ENCODE measurements around the gene SORCS2. TPM values are rescaled to one million over a fixed set of nuclear protein-coding genes. Genes with fewer than 3 reads are reported as not detected.

SORCS2 gene
- total and polyA plus RNA-seq, 2 of the 8 experiments (the other 6 are each of a cell fraction or from before 2014, with no cell fraction given): 0.36 to 1.8 TPM

- Histone ChIP-seq H3K56ac (replicated peaks; ENCODE audit: insufficient read length, low read depth, low read length) (no peak overlapping the region), H2BK12ac (ENCODE audit: low read depth, low read length) (no peak overlapping the region), H3K14ac (ENCODE audit: insufficient read length) (no peak overlapping the region), H3K9ac (replicated peaks in 1 of 4; ENCODE audit: extremely low read depth in 1 of 4, low read depth in 3 of 4, low read length in 3 of 4) (no peak overlapping the region), H3K18ac (ENCODE audit: extremely low read depth, low read length) (no peak overlapping the region), H2AFZ (ENCODE audit: low read length) (no peak overlapping the region), H3K4ac (replicated peaks; ENCODE audit: insufficient read length, low read depth, low read length) (no peak overlapping the region), H2BK15ac (ENCODE audit: low read length) (no peak overlapping the region), H2BK5ac (ENCODE audit: low read depth, low read length) (no peak overlapping the region), H3K27me3 (replicated peaks in 1 of 4; ENCODE audit: control insufficient read depth in 3 of 4, extremely low read depth in 1 of 4, insufficient read depth in 3 of 4, low read length in 3 of 4) (no peaks in the 10 kb centered on the region), H4K20me1 (replicated peaks in 1 of 2; ENCODE audit: control insufficient read depth in 1 of 2, insufficient read depth in 2 of 2, low read length in 2 of 2) (no peaks in the 10 kb centered on the region), H4K5ac (ENCODE audit: insufficient read length, low read depth, low read length) (no peak overlapping the region), H2BK120ac (replicated peaks; ENCODE audit: low read depth, low read length) (no peak overlapping the region), H3K23ac (ENCODE audit: insufficient read length) (no peak overlapping the region), H4K91ac (replicated peaks; ENCODE audit: insufficient read length, low read length) (no peak overlapping the region), H3K4me3 (ENCODE audit: extremely low read depth in 1 of 4, insufficient read depth in 2 of 4, low read depth in 3 of 4, low read length in 4 of 4) (no peak overlapping the region), H3K23me2 (ENCODE audit: low read depth, low read length) (no peaks in the 10 kb centered on the region), H4K8ac (ENCODE audit: extremely low read depth, insufficient read depth, low read length) (no peak overlapping the region), H2BK20ac (ENCODE audit: low read length) (no peak overlapping the region), H2AK5ac (ENCODE audit: low read depth, low read length) (no peak overlapping the region), H3K4me1 (replicated peaks in 1 of 4; ENCODE audit: control insufficient read depth in 3 of 4, insufficient read depth in 4 of 4, low read length in 3 of 4) (peaks cover 0 to 5% (median 0%) of the 10 kb centered on the region in 4 experiments; a peak in 5 of 7 replicates), H3K79me1 (ENCODE audit: low read depth, low read length) (no peaks in the 10 kb centered on the region), H3K9me3 (ENCODE audit: insufficient read depth in 2 of 2, low read depth in 1 of 2, low read length in 1 of 2) (peaks cover 5 to 7% of the 10 kb centered on the region in 2 experiments; a peak in 1 of 4 replicates), H3K4me2 (ENCODE audit: insufficient read depth in 1 of 2, low read depth in 2 of 2, low read length in 2 of 2) (no peak overlapping the region), H3K79me2 (ENCODE audit: control insufficient read depth in 1 of 2, insufficient read depth in 2 of 2, low read length in 2 of 2) (no peaks in the 10 kb centered on the region), H3K27ac (ENCODE audit: low read depth, low read length) (no peak overlapping the region), H3K36me3 (ENCODE audit: control insufficient read depth in 2 of 4, insufficient read depth in 4 of 4, low read length in 3 of 4) (no peaks in the 10 kb centered on the region)
- 85% methylated on average over 28 of the region's 29 CpGs; no CpG with 5 or more reads in 1 of the 2 experiments for WGBS, 2 experiments (ENCODE audit: extremely low coverage in 1 of 2, insufficient coverage in 1 of 2, insufficient read length in 1 of 2, insufficient replicate concordance in 2 of 2, low coverage in 1 of 2, low lambda C conversion rate in 2 of 2, missing lambda C conversion rate in 1 of 2)
- ChIA-PET POLR2A (ENCODE audit: partially characterized antibody) (no interaction called here), CTCF (ENCODE audit: partially characterized antibody) (interaction anchor here (1.4 kb wide), 1 partner anchor 52 kb away, joined by 4 read pairs; no protein-coding TSS in a partner anchor)
- FAIRE-seq: no peak
- no peak for DNase-seq (ENCODE audit: low read depth in 1 of 2, low spot score in 2 of 2)
- TF ChIP-seq POLR2AphosphoS5 (IDR thresholded peaks at IDR 0.05; ENCODE audit: low read depth, low read length) (no peak), BCL11A (IDR thresholded peaks at IDR 0.05; ENCODE audit: low read depth in 2 of 2, low read length in 2 of 2) (no peak), RAD21 (IDR thresholded peaks at IDR 0.05 in 1 of 2, conservative IDR thresholded peaks at IDR 0.05 in 1 of 2; ENCODE audit: low read depth in 2 of 2, low read length in 2 of 2) (no peak), SIN3A (conservative IDR thresholded peaks at IDR 0.05 in 1 of 2, IDR thresholded peaks at IDR 0.05 in 1 of 2; ENCODE audit: low read depth in 1 of 2, low read length in 2 of 2) (no peak), RNF2 (IDR thresholded peaks at IDR 0.05; ENCODE audit: borderline replicate concordance, low read depth, low read length, missing control alignments, poor library complexity, severe bottlenecking) (no peak), MAFK (IDR thresholded peaks at IDR 0.05; ENCODE audit: low read depth, low read length) (no peak), KDM1A (IDR thresholded peaks at IDR 0.05; ENCODE audit: borderline replicate concordance, low read length) (no peak), SP2 (IDR thresholded peaks at IDR 0.05; ENCODE audit: low read length) (no peak), CTBP2 (IDR thresholded peaks at IDR 0.05; ENCODE audit: borderline replicate concordance, insufficient read depth, insufficient read length, low read length) (no peak), SUZ12 (IDR thresholded peaks at IDR 0.05; ENCODE audit: low read length) (no peak), JUND (IDR thresholded peaks at IDR 0.05; ENCODE audit: low read length) (no peak)
Observed at GRCh38 chr4:7598939-7599790, 406.8 kb downstream of the SORCS2 start.
